Endothelial cell of umbilical vein (primary cell): ENCODE results near the gene FRY. TPM values are rescaled to one million over a fixed set of nuclear protein-coding genes. Genes with fewer than 3 reads are reported as not detected.

Experiments used
- BruUV-seq: library from RNA; stranded (reverse); fragments of 400-500 nt; replicated peaks from 2 replicates; lab custom pipeline; 2021; lab: Mats Ljungman, UMichigan
- CTCF ChIA-PET: fragments of 300-600, 350-600 bp; sonication (Branson Sonifier 250); formaldehyde crosslinking; loops from one replicate; lab custom pipeline; 2021; ENCODE audit warnings: antibody characterized with exemption, inconsistent platforms; lab: Charles Lee
- POLR2A ChIA-PET: fragments of 300-600, 350-600 bp; sonication (Branson Sonifier 250); formaldehyde crosslinking; loops from one replicate; lab custom pipeline; 2021; ENCODE audit warnings: antibody characterized with exemption, inconsistent platforms; lab: Charles Lee
- DNase-seq: peaks from one replicate; pipeline ENCODE4 v3.0.0-alpha.2; 2011; ENCODE audit warnings: low read depth, low spot score
- FAIRE-seq: peaks from 2 replicates; lab custom pipeline; 2011; peaks lifted over from hg19 to GRCh38; lab: Jason Lieb, UNC
- H2AFZ ChIP-seq: 2 replicates; pipeline ENCODE4 v1.6.0; 2012; ENCODE audit warnings: low read depth, low read length, control low read depth, inconsistent platforms
- H3K27ac ChIP-seq: 2 replicates; pipeline ENCODE4 v1.5.1; 2011; ENCODE audit warnings: low read depth, mild to moderate bottlenecking, control low read depth, low read length, moderate library complexity; ENCODE audit not compliant: insufficient read depth
- H3K27me3 ChIP-seq, 2 experiments: 2 replicates each; pipeline versions ENCODE4 v1.6.0 to v1.6.1; 2011; ENCODE audit warnings: low read length in 2 of 2, mixed read lengths in 1 of 2; ENCODE audit not compliant: control insufficient read depth in 2 of 2, insufficient read depth in 2 of 2
- H3K36me3 ChIP-seq, 2 experiments: 2 replicates in 1 of 2; 3 replicates in 1 of 2; pipeline ENCODE4 v1.5.1; 2011; ENCODE audit warnings: low read length in 2 of 2, mild to moderate bottlenecking in 1 of 2, moderate library complexity in 1 of 2; ENCODE audit not compliant: control insufficient read depth in 2 of 2, insufficient read depth in 2 of 2; ENCODE audit errors: extremely low read depth in 1 of 2
- H3K4me1 ChIP-seq: 3 replicates; pipeline ENCODE4 v1.5.1; 2011; ENCODE audit warnings: mild to moderate bottlenecking, low read length; ENCODE audit not compliant: control insufficient read depth, insufficient read depth; ENCODE audit errors: extremely low read depth
- H3K4me2 ChIP-seq: 2 replicates; pipeline ENCODE4 v1.6.1; 2011; ENCODE audit warnings: low read length, control low read depth, mixed read lengths; ENCODE audit not compliant: insufficient read depth
- H3K4me3 ChIP-seq, 3 experiments: fragments of 200-600 bp in 1 of 3; sonication (generic), shearing (Covaris generic) in 1 of 3; replicated peaks in 1 of 3; 2 replicates each; pipeline ENCODE4 v1.5.1; 2011 to 2016; ENCODE audit warnings: control low read depth in 3 of 3, low read length in 3 of 3, mild to moderate bottlenecking in 2 of 3, inconsistent platforms in 1 of 3, low read depth in 1 of 3, moderate library complexity in 1 of 3; ENCODE audit not compliant: insufficient read depth in 1 of 3
- H3K79me2 ChIP-seq: 2 replicates; pipeline ENCODE4 v1.6.0; 2012; ENCODE audit warnings: low read length, inconsistent platforms; ENCODE audit not compliant: control insufficient read depth, insufficient read depth
- H3K9ac ChIP-seq: replicated peaks from 2 replicates; pipeline ENCODE3; 2011; ENCODE audit warnings: low read length, control low read depth; ENCODE audit not compliant: insufficient read depth; ENCODE audit errors: extremely low read depth
- H3K9me1 ChIP-seq: replicated peaks from 3 replicates; pipeline ENCODE4 v1.6.0; 2011; ENCODE audit warnings: mild to moderate bottlenecking, low read length; ENCODE audit not compliant: control insufficient read depth, insufficient read depth; ENCODE audit errors: extremely low read depth
- H3K9me3 ChIP-seq: replicated peaks from 2 replicates; pipeline ENCODE4 v1.5.1; 2012; ENCODE audit warnings: low read length, inconsistent platforms; ENCODE audit not compliant: control insufficient read depth, insufficient read depth
- H4K20me1 ChIP-seq: replicated peaks from 2 replicates; pipeline ENCODE3; 2011; ENCODE audit warnings: mild to moderate bottlenecking, low read length; ENCODE audit not compliant: control insufficient read depth, insufficient read depth; ENCODE audit errors: extremely low read depth
- CTCF ChIP-seq, 2 donors: IDR thresholded peaks; 1 replicate in 1 of 2; 2 replicates in 1 of 2; pipeline ENCODE4 v1.5.1; 2011; ENCODE audit warnings: low read length in 2 of 2, mild to moderate bottlenecking in 2 of 2, moderate library complexity in 2 of 2, control low read depth in 1 of 2, inconsistent platforms in 1 of 2, low read depth in 1 of 2; ENCODE audit not compliant: insufficient read depth in 1 of 2; ENCODE audit errors: extremely low read depth in 1 of 2
- EZH2 ChIP-seq: IDR thresholded peaks from 2 replicates; pipeline ENCODE4 v1.6.1; 2012; ENCODE audit warnings: borderline replicate concordance, low read depth, mild to moderate bottlenecking, moderate library complexity, low read length, inconsistent platforms; ENCODE audit not compliant: severe bottlenecking
- FOS ChIP-seq: IDR thresholded peaks from 2 replicates; pipeline ENCODE4 v1.6.1; 2011; ENCODE audit warnings: mild to moderate bottlenecking, low read length, moderate library complexity, borderline replicate concordance; ENCODE audit not compliant: insufficient read depth
- GATA2 ChIP-seq: IDR thresholded peaks from 2 replicates; pipeline ENCODE4 v1.7.0; 2011; ENCODE audit warnings: low read depth, mild to moderate bottlenecking, moderate library complexity, mixed read lengths, low read length; ENCODE audit not compliant: insufficient read length, insufficient read depth
- JUN ChIP-seq: IDR thresholded peaks from 2 replicates; pipeline ENCODE4 v1.6.1; 2011; ENCODE audit warnings: borderline replicate concordance, low read depth; ENCODE audit not compliant: insufficient read length, insufficient read depth
- MYC ChIP-seq: IDR thresholded peaks from one replicate; pipeline ENCODE4 v1.6.1; 2011; ENCODE audit warnings: mild to moderate bottlenecking, low read depth, low read length
- POLR2A ChIP-seq: IDR thresholded peaks from 2 replicates; pipeline ENCODE4 v1.6.1; 2012; ENCODE audit warnings: low read depth, mild to moderate bottlenecking, control low read depth, low read length
- POLR2AphosphoS5 ChIP-seq: IDR thresholded peaks from 2 replicates; pipeline ENCODE4 v1.6.1; 2012; ENCODE audit warnings: low read depth, mild to moderate bottlenecking, control low read depth, low read length, moderate library complexity; ENCODE audit not compliant: insufficient read depth
- dilution Hi-C: fragments of 300-500 bp; cut with MboI; formaldehyde crosslinking; loops from one replicate; pipeline ENCODE4 v1.15.0; 2019; ENCODE audit warnings: low sequenced_read_pairs; ENCODE audit not compliant: extremely low pct_ligation_motif_present
- intact Hi-C: fragments of 100-400 bp; cut with micrococcal nuclease; formaldehyde crosslinking; loops from one replicate; pipeline ENCODE4 v1.10.0; 2022
- polyA plus RNA-seq, 4 experiments: library from polyadenylated mRNA; depleted of rRNA in 3 of 4; stranded (reverse) in 3 of 4; unstranded in 1 of 4; fragments of >200 nt; gene quantifications; 2 replicates each; pipeline versions ENCODE4 v1.2.1 to v1.2.3, GENCODE V29; 2011 to 2012; ENCODE audit warnings: missing spikeins in 1 of 4
- total RNA-seq: library from RNA; stranded (reverse); gene quantifications from 2 replicates; pipeline ENCODE4 v1.2.3, GENCODE V29; 2021
- TF ChIP-seq, protein P1 (sequence below): IDR thresholded peaks from 2 replicates; pipeline ENCODE4 v1.6.1; 2011; ENCODE audit not compliant: insufficient read depth, insufficient read length

Gene FRY
- total and polyA plus RNA-seq, 2 donors (not counting 3 experiments of a cell fraction or from before 2014, with no cell fraction given) = 57.3 to 75.8 TPM

GRCh38 chr13:32179708-32180107 is 148.1 kb downstream of the FRY start:
- ChIA-PET POLR2A (no interaction called here), CTCF (interaction anchor here (5.0 kb wide), 1 partner anchor 14 kb away, joined by 23 read pairs; no protein-coding TSS in a partner anchor)
- no peak for DNase-seq
- dilution Hi-C loops = no loop called here
- no TSS peak for BruUV-seq
- Histone ChIP-seq H3K36me3 (no peaks in the 10 kb centered on the region), H3K9me1 (no peaks in the 10 kb centered on the region), H3K4me1 (no peaks in the 10 kb centered on the region), H3K9me3 (no peaks in the 10 kb centered on the region), H3K4me3 (no peak overlapping the region), H3K79me2 (no peaks in the 10 kb centered on the region), H3K4me2 (no peak overlapping the region), H3K9ac (no peak overlapping the region), H2AFZ (no peak overlapping the region), H4K20me1 (no peaks in the 10 kb centered on the region), H3K27me3 (no peaks in the 10 kb centered on the region), H3K27ac (no peak overlapping the region)
- TF ChIP-seq JUN (no peak), POLR2AphosphoS5 (no peak), GATA2 (no peak), EZH2 (no peak), CTCF (IDR thresholded peaks at IDR 0.05; ENCODE audit: extremely low read depth in 1 of 2, insufficient read depth in 1 of 2, low read depth in 1 of 2, low read length in 2 of 2) (no peak), POLR2A (no peak), MYC (no peak), FOS (no peak)
- TF ChIP-seq, protein P1, sequence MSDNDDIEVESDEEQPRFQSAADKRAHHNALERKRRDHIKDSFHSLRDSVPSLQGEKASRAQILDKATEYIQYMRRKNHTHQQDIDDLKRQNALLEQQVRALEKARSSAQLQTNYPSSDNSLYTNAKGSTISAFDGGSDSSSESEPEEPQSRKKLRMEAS = no peak
- intact Hi-C loops = no loop called here
- no peak for FAIRE-seq
